IPS DF 6.9 (cell line): ENCODE results near the gene GADD45B.

ENCODE experiments used
- DNase-seq: peaks from one replicate; pipeline ENCODE4 v3.0.0-alpha.2; 2013; ENCODE audit warnings: low read depth, low spot score
- H3K27ac ChIP-seq: one replicate; pipeline ENCODE4 v1.5.1; 2013; ENCODE audit warnings: low read length, control low read depth
- H3K27me3 ChIP-seq: 2 replicates; pipeline ENCODE4 v1.6.1; 2013; ENCODE audit warnings: mild to moderate bottlenecking, low read length; ENCODE audit not compliant: control insufficient read depth, insufficient read depth
- H3K36me3 ChIP-seq: 2 replicates; pipeline ENCODE4 v1.6.1; 2013; ENCODE audit warnings: low read length; ENCODE audit not compliant: control insufficient read depth, insufficient read depth
- H3K4me1 ChIP-seq: 2 replicates; pipeline ENCODE4 v1.6.1; 2013; ENCODE audit warnings: low read length; ENCODE audit not compliant: control insufficient read depth, insufficient read depth
- H3K4me3 ChIP-seq: 2 replicates; pipeline ENCODE4 v1.5.1; 2013; ENCODE audit warnings: mild to moderate bottlenecking, low read length
- H3K9me3 ChIP-seq: 2 replicates; pipeline ENCODE4 v1.6.1; 2013; ENCODE audit warnings: low read length, inconsistent platforms; ENCODE audit not compliant: control insufficient read depth, insufficient read depth
- WGBS: extraction: QIAGEN DNeasy Blood & Tissue Kit; methylation state at CpG from one replicate; pipeline ENCODE4 v1.1.7; 2013; ENCODE audit warnings: mixed read lengths, missing lambda C conversion rate; ENCODE audit not compliant: insufficient read length, insufficient coverage; 5-methylcytosine and 5-hydroxymethylcytosine counted together

GADD45B gene

DNA sequence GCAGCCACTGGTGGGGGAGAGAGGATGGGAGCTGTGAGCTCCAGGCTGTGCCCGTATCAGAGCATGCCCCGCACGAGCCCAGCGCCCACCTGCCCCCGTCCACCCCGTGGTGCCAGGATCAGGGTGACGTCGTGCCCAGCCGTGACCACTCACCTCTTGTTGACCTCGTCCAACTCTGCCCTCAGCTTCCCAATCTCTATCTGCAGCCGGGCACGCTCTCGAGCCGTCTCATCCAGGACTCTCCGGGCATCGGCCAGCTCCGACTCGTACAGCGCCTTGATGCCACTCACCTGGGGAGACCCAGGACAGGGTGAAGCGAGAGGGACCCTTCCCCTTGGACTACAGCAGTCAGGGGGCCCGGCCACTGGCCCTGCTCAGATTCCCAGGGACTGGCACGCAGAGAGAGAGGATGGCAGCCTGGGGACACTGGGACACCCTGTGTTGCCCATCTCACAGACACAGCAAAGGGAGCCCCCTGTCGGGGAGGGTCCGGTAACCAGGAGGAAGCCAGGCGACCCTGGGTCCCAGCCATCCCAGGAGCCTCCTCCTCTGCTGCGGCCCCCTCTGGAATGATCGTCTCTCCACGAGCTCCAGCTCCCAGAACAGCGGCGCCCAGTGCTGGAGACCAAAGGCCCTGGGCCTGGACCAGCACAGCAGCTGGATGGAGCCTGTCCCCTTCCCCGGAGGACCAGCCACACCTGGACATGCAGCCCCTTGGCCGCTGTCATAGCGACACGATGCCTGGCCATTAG lies 31.5 kb upstream of the GADD45B start:
- no CpG with 5 or more reads among the region's 34 CpGs for WGBS
- Histone ChIP-seq H3K27ac (no peak overlapping the region), H3K9me3 (no peaks in the 10 kb centered on the region), H3K27me3 (no peaks in the 10 kb centered on the region), H3K4me3 (no peak overlapping the region), H3K4me1 (peaks cover 3% of the 10 kb centered on the region; the same call in 1 of the 2 replicates), H3K36me3 (peaks cover 26% of the 10 kb centered on the region)
- no peak for DNase-seq

GRCh38 chr19:2446381-2446780 lies 29.5 kb upstream of the GADD45B start:
- no CpG with 5 or more reads among the region's 19 CpGs for WGBS
- H3K4me3 ChIP-seq: no peak overlapping the region
- H3K27ac ChIP-seq: no peak overlapping the region
- peaks cover 23% of the 10 kb centered on the region for H3K36me3 ChIP-seq
- H3K9me3 ChIP-seq: no peaks in the 10 kb centered on the region
- H3K4me1 ChIP-seq: peaks cover 3% of the 10 kb centered on the region; the same call in 1 of the 2 replicates
- DNase-seq: no peak
- no peaks in the 10 kb centered on the region for H3K27me3 ChIP-seq

DNA sequence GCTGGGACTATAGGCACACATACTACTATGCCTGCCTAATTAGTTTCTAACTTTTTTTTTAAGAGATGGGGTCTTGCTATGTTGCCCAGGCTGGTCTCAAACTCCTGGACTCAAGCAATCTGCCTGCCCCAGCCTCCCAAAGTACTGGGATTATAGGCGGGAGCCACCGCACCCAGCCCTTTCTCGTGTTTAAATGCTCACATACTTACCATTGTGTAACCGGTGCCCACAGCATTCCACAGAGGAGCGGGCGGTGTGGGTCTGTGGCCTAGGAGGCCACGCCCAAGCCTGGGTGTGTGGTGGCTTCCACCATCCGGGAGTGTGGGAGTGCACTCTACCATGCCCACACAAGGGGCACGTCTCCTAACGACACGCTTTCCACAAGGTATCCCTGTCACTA lies 26.9 kb upstream of the GADD45B start:
- no CpG with 5 or more reads among the region's 11 CpGs for WGBS
- H3K27ac ChIP-seq: no peak overlapping the region

DNA sequence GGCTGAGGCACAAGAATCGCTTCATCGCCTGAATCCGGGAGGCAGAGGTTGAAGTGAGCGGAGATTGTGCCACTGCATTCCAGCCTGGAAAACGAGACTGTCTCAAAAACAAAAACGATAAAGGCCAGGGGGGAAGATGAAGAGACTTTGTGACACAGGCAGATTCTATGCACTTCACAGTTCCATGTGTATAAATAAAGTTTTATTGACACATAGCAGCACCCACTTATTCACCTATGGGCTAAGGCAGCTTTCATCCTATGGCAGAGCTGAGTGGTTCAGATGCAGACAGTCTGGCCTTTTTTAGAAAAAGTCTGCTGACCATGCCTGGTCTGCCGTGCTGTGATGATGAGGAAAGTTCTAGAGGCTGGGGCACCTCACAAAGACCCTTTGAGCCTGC lies 24.8 kb upstream of the GADD45B start:
- peaks cover 2% of the 10 kb centered on the region; the same call in 1 of the 2 replicates for H3K36me3 ChIP-seq
- WGBS: no CpG with 5 or more reads among the region's 7 CpGs
- H3K27ac ChIP-seq: no peak overlapping the region

More for the DNA sequence above, 26.9 kb upstream of the GADD45B start:
- no peak for DNase-seq
- Histone ChIP-seq H3K4me3 (no peak overlapping the region), H3K27me3 (no peaks in the 10 kb centered on the region), H3K4me1 (peaks cover 7% of the 10 kb centered on the region), H3K9me3 (no peaks in the 10 kb centered on the region), H3K36me3 (peaks cover 8% of the 10 kb centered on the region)

GRCh38 chr19:2451741-2452140 lies 24.2 kb upstream of the GADD45B start:
- no peak for DNase-seq
- Histone ChIP-seq H3K27me3 (no peaks in the 10 kb centered on the region), H3K4me1 (peaks cover 7% of the 10 kb centered on the region), H3K27ac (no peak overlapping the region), H3K9me3 (no peaks in the 10 kb centered on the region), H3K4me3 (no peak overlapping the region), H3K36me3 (peaks cover 2% of the 10 kb centered on the region; the same call in 1 of the 2 replicates)
- WGBS: no CpG with 5 or more reads among the region's 18 CpGs

More for the DNA sequence above, 24.8 kb upstream of the GADD45B start:
- H3K9me3 ChIP-seq: no peaks in the 10 kb centered on the region
- no peaks in the 10 kb centered on the region for H3K27me3 ChIP-seq
- H3K4me3 ChIP-seq: no peak overlapping the region
- DNase-seq: no peak
- peaks cover 7% of the 10 kb centered on the region for H3K4me1 ChIP-seq

DNA sequence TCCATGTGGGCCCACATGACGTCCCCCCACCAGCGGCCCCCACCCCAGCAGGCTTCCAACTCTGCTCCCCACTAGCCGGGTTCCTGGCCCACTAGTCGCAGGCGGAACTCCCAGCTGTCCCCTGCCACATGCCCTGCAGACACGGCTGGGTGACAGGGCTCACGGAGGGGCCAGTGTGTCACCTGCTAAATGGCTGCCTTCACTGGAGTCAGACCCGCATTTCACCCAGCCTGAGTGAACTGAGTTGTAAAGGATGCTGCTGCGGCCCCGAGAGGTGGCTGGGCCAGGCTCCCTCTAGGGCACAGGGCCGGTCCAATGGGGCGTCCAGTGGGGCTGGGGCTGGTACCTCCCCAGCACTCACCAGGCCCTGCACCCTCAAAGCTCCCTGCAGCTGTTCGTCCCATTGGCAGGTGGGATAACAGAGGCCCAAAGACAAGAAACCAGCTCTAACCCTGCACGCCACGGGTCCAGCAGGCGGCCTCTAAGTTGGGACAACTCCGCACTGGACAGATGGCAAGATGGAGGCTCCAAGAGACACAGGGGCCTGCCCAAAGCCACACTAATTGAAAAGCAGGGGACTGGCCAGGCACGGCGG lies 22.4 kb upstream of the GADD45B start:
- H3K4me3 ChIP-seq: no peak overlapping the region
- no peak overlapping the region for H3K27ac ChIP-seq
- H3K9me3 ChIP-seq: no peaks in the 10 kb centered on the region
- DNase-seq: no peak
- WGBS: no CpG with 5 or more reads among the region's 19 CpGs
- H3K4me1 ChIP-seq: peaks cover 4% of the 10 kb centered on the region
- H3K36me3 ChIP-seq: 0 out of 2 replicates have a peak, but pooled peaks cover 2% of the 10 kb centered on the region
- no peaks in the 10 kb centered on the region for H3K27me3 ChIP-seq

- Histone ChIP-seq H3K27me3 (no peaks in the 10 kb centered on the region), H3K36me3 (0 out of 2 replicates have a peak, but pooled peaks cover 2% of the 10 kb centered on the region), H3K4me3 (no peak overlapping the region), H3K4me1 (peaks cover 4% of the 10 kb centered on the region), H3K27ac (no peak overlapping the region), H3K9me3 (no peaks in the 10 kb centered on the region)
- no CpG with 5 or more reads among the region's 19 CpGs for WGBS
- DNase-seq: no peak
Observed at GRCh38 chr19:2454199-2454961, 21.5 kb upstream of the GADD45B start.

- WGBS: no CpG with 5 or more reads among the region's 14 CpGs
- Histone ChIP-seq H3K27me3 (no peaks in the 10 kb centered on the region), H3K27ac (no peak overlapping the region), H3K4me3 (peak overlapping the region; percentile 98; the same call in 1 of the 2 replicates), H3K9me3 (no peaks in the 10 kb centered on the region), H3K36me3 (0 out of 2 replicates have a peak, but pooled peaks cover under 1% of the 10 kb centered on the region), H3K4me1 (peaks cover 4% of the 10 kb centered on the region)
- no peak for DNase-seq
Observed at GRCh38 chr19:2454962-2455850, 20.7 kb upstream of the GADD45B start.

DNA sequence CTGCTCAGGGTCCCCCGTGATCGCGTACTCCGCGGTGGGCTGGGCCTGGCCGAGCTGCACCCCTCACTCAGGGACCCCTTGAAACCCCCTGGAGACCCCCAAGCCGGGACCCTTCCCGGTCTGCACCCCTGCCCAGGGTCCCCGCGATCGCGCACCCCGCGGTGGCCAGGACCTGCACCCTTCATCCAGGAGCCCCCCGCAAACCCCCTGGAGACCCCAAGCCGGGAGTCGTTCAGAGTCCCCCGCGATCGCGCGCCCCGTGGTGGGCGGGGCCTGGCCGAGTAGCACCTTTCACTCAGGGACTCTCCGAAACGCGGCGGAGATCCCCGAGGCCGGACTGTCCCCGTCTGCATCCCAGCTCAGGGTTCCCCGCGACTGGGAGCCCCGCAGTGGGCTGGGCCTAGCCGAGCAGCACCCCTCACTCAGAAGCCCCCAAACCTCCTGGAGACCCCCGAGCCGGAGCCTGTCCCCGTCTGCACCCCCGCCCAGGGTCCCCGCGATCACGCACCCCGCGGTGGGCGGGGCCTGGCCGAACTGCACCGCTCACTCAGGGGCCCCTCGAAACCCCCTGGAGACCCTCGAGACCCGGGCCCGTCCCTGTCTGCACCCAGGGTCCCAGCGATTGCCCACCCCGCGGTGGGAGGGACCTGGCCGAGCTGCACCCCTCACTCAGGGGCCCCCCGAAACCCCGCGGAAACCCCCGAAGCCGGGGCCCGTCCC lies 19.9 kb upstream of the GADD45B start:
- no CpG with 5 or more reads among the region's 62 CpGs for WGBS
- H3K4me1 ChIP-seq: peaks cover 4% of the 10 kb centered on the region
- no peak overlapping the region for H3K27ac ChIP-seq
- H3K36me3 ChIP-seq: no peaks in the 10 kb centered on the region
- DNase-seq: no peak
- no peaks in the 10 kb centered on the region for H3K9me3 ChIP-seq
- H3K4me3 ChIP-seq: peak overlapping the region; percentile 98
- no peaks in the 10 kb centered on the region for H3K27me3 ChIP-seq
